Endothelial cell of umbilical vein (primary cell): ENCODE measurements around the gene SMIM10L1. TPM values are rescaled to one million over a fixed set of nuclear protein-coding genes. Genes with fewer than 3 reads are reported as not detected.

Source experiments
- Bru-seq: library from RNA; stranded (reverse); fragments of 400-500 nt; gene quantifications from one replicate; lab custom pipeline; 2021; lab: Mats Ljungman, UMichigan
- BruChase-seq, 2 experiments: library from RNA; stranded (reverse); fragments of 400-500 nt; gene quantifications; one replicate each; lab custom pipeline; 2021; lab: Mats Ljungman, UMichigan
- BruUV-seq: library from RNA; stranded (reverse); fragments of 400-500 nt; replicated peaks from 2 replicates; lab custom pipeline; 2021; lab: Mats Ljungman, UMichigan
- CTCF ChIA-PET: fragments of 300-600, 350-600 bp; sonication (Branson Sonifier 250); formaldehyde crosslinking; loops from one replicate; lab custom pipeline; 2021; ENCODE audit warnings: antibody characterized with exemption, inconsistent platforms; lab: Charles Lee
- POLR2A ChIA-PET: fragments of 300-600, 350-600 bp; sonication (Branson Sonifier 250); formaldehyde crosslinking; loops from one replicate; lab custom pipeline; 2021; ENCODE audit warnings: antibody characterized with exemption, inconsistent platforms; lab: Charles Lee
- DNase-seq: peaks from one replicate; pipeline ENCODE4 v3.0.0-alpha.2; 2011; ENCODE audit warnings: low read depth, low spot score
- FAIRE-seq: peaks from 2 replicates; lab custom pipeline; 2011; peaks lifted over from hg19 to GRCh38; lab: Jason Lieb, UNC
- H2AFZ ChIP-seq: 2 replicates; pipeline ENCODE4 v1.6.0; 2012; ENCODE audit warnings: low read depth, low read length, control low read depth, inconsistent platforms
- H3K27ac ChIP-seq: 2 replicates; pipeline ENCODE4 v1.5.1; 2011; ENCODE audit warnings: low read depth, mild to moderate bottlenecking, control low read depth, low read length, moderate library complexity; ENCODE audit not compliant: insufficient read depth
- H3K27me3 ChIP-seq, 2 experiments: 2 replicates each; pipeline versions ENCODE4 v1.6.0 to v1.6.1; 2011; ENCODE audit warnings: low read length in 2 of 2, mixed read lengths in 1 of 2; ENCODE audit not compliant: control insufficient read depth in 2 of 2, insufficient read depth in 2 of 2
- H3K36me3 ChIP-seq, 2 experiments: 2 replicates in 1 of 2; 3 replicates in 1 of 2; pipeline ENCODE4 v1.5.1; 2011; ENCODE audit warnings: low read length in 2 of 2, mild to moderate bottlenecking in 1 of 2, moderate library complexity in 1 of 2; ENCODE audit not compliant: control insufficient read depth in 2 of 2, insufficient read depth in 2 of 2; ENCODE audit errors: extremely low read depth in 1 of 2
- H3K4me1 ChIP-seq: 3 replicates; pipeline ENCODE4 v1.5.1; 2011; ENCODE audit warnings: mild to moderate bottlenecking, low read length; ENCODE audit not compliant: control insufficient read depth, insufficient read depth; ENCODE audit errors: extremely low read depth
- H3K4me2 ChIP-seq: 2 replicates; pipeline ENCODE4 v1.6.1; 2011; ENCODE audit warnings: low read length, control low read depth, mixed read lengths; ENCODE audit not compliant: insufficient read depth
- H3K4me3 ChIP-seq, 3 experiments: fragments of 200-600 bp in 1 of 3; sonication (generic), shearing (Covaris generic) in 1 of 3; replicated peaks in 1 of 3; 2 replicates each; pipeline ENCODE4 v1.5.1; 2011 to 2016; ENCODE audit warnings: control low read depth in 3 of 3, low read length in 3 of 3, mild to moderate bottlenecking in 2 of 3, inconsistent platforms in 1 of 3, low read depth in 1 of 3, moderate library complexity in 1 of 3; ENCODE audit not compliant: insufficient read depth in 1 of 3
- H3K79me2 ChIP-seq: 2 replicates; pipeline ENCODE4 v1.6.0; 2012; ENCODE audit warnings: low read length, inconsistent platforms; ENCODE audit not compliant: control insufficient read depth, insufficient read depth
- H3K9ac ChIP-seq: replicated peaks from 2 replicates; pipeline ENCODE3; 2011; ENCODE audit warnings: low read length, control low read depth; ENCODE audit not compliant: insufficient read depth; ENCODE audit errors: extremely low read depth
- H3K9me1 ChIP-seq: replicated peaks from 3 replicates; pipeline ENCODE4 v1.6.0; 2011; ENCODE audit warnings: mild to moderate bottlenecking, low read length; ENCODE audit not compliant: control insufficient read depth, insufficient read depth; ENCODE audit errors: extremely low read depth
- H3K9me3 ChIP-seq: replicated peaks from 2 replicates; pipeline ENCODE4 v1.5.1; 2012; ENCODE audit warnings: low read length, inconsistent platforms; ENCODE audit not compliant: control insufficient read depth, insufficient read depth
- H4K20me1 ChIP-seq: replicated peaks from 2 replicates; pipeline ENCODE3; 2011; ENCODE audit warnings: mild to moderate bottlenecking, low read length; ENCODE audit not compliant: control insufficient read depth, insufficient read depth; ENCODE audit errors: extremely low read depth
- CTCF ChIP-seq, 2 donors: IDR thresholded peaks; 1 replicate in 1 of 2; 2 replicates in 1 of 2; pipeline ENCODE4 v1.5.1; 2011; ENCODE audit warnings: low read length in 2 of 2, mild to moderate bottlenecking in 2 of 2, moderate library complexity in 2 of 2, control low read depth in 1 of 2, inconsistent platforms in 1 of 2, low read depth in 1 of 2; ENCODE audit not compliant: insufficient read depth in 1 of 2; ENCODE audit errors: extremely low read depth in 1 of 2
- EZH2 ChIP-seq: IDR thresholded peaks from 2 replicates; pipeline ENCODE4 v1.6.1; 2012; ENCODE audit warnings: borderline replicate concordance, low read depth, mild to moderate bottlenecking, moderate library complexity, low read length, inconsistent platforms; ENCODE audit not compliant: severe bottlenecking
- FOS ChIP-seq: IDR thresholded peaks from 2 replicates; pipeline ENCODE4 v1.6.1; 2011; ENCODE audit warnings: mild to moderate bottlenecking, low read length, moderate library complexity, borderline replicate concordance; ENCODE audit not compliant: insufficient read depth
- GATA2 ChIP-seq: IDR thresholded peaks from 2 replicates; pipeline ENCODE4 v1.7.0; 2011; ENCODE audit warnings: low read depth, mild to moderate bottlenecking, moderate library complexity, mixed read lengths, low read length; ENCODE audit not compliant: insufficient read length, insufficient read depth
- JUN ChIP-seq: IDR thresholded peaks from 2 replicates; pipeline ENCODE4 v1.6.1; 2011; ENCODE audit warnings: borderline replicate concordance, low read depth; ENCODE audit not compliant: insufficient read length, insufficient read depth
- MAX ChIP-seq: IDR thresholded peaks from 2 replicates; pipeline ENCODE4 v1.6.1; 2011; ENCODE audit not compliant: insufficient read depth, insufficient read length
- MYC ChIP-seq: IDR thresholded peaks from one replicate; pipeline ENCODE4 v1.6.1; 2011; ENCODE audit warnings: mild to moderate bottlenecking, low read depth, low read length
- POLR2A ChIP-seq: IDR thresholded peaks from 2 replicates; pipeline ENCODE4 v1.6.1; 2012; ENCODE audit warnings: low read depth, mild to moderate bottlenecking, control low read depth, low read length
- POLR2AphosphoS5 ChIP-seq: IDR thresholded peaks from 2 replicates; pipeline ENCODE4 v1.6.1; 2012; ENCODE audit warnings: low read depth, mild to moderate bottlenecking, control low read depth, low read length, moderate library complexity; ENCODE audit not compliant: insufficient read depth
- dilution Hi-C: fragments of 300-500 bp; cut with MboI; formaldehyde crosslinking; loops from one replicate; pipeline ENCODE4 v1.15.0; 2019; ENCODE audit warnings: low sequenced_read_pairs; ENCODE audit not compliant: extremely low pct_ligation_motif_present
- intact Hi-C: fragments of 100-400 bp; cut with micrococcal nuclease; formaldehyde crosslinking; loops from one replicate; pipeline ENCODE4 v1.10.0; 2022
- long read RNA-seq: library from polyadenylated mRNA; stranded (forward); transcript quantifications from one replicate; pipeline ENCODE4 v2.0.0, GENCODE V29; 2021
- polyA minus RNA-seq, 3 experiments: library from RNA; depleted of rRNA, polyadenylated mRNA; stranded (reverse); fragments of >200 nt; gene quantifications; 1 replicate in 1 of 3; 2 replicates in 2 of 3; pipeline ENCODE4 v1.2.3, GENCODE V29; 2011
- polyA plus RNA-seq, 4 experiments: library from polyadenylated mRNA; depleted of rRNA in 3 of 4; stranded (reverse) in 3 of 4; unstranded in 1 of 4; fragments of >200 nt; gene quantifications; 2 replicates each; pipeline versions ENCODE4 v1.2.1 to v1.2.3, GENCODE V29; 2011 to 2012; ENCODE audit warnings: missing spikeins in 1 of 4
- total RNA-seq: library from RNA; stranded (reverse); gene quantifications from 2 replicates; pipeline ENCODE4 v1.2.3, GENCODE V29; 2021

SMIM10L1 gene
- total RNA-seq = 10.8 and 10.9 TPM in 2 replicates
- polyA plus RNA-seq = 5.1 and 6.2 TPM in 2 replicates
- 4.9 and 5.5 TPM in 2 replicates for polyA plus RNA-seq (2011; cell fraction: cytosol; rRNA removed)
- 2.8 and 3.6 TPM in 2 replicates for polyA plus RNA-seq (2011; cell fraction: nucleus; rRNA removed)
- polyA plus RNA-seq (2012) = 9.4 and 10.6 TPM in 2 replicates
- polyA minus RNA-seq = 2.3 and 3.0 TPM in 2 replicates
- 3.0 TPM for polyA minus RNA-seq (2011; cell fraction: cytosol; rRNA and poly(A)+ RNA removed)
- polyA minus RNA-seq (2011; cell fraction: nucleus; rRNA and poly(A)+ RNA removed) = 7.6 and 7.8 TPM in 2 replicates
- Bru-seq, nascent RNA = percentile 90 among the genes with signal in this experiment
- percentile 91 among the genes with signal in this experiment for BruChase-seq, experiment 1, labeled RNA remaining after a 6-hour chase
- BruChase-seq, experiment 2, labeled RNA remaining after a 2-hour chase = percentile 90 among the genes with signal in this experiment
- long read RNA-seq, full-length matches to known transcripts = 127 of 127 reads
- long read RNA-seq, partial matches to known transcripts = 0 of 127 reads
- long read RNA-seq, other reads (novel, unspliced or antisense) = 0 of 127 reads

- CTCF ChIA-PET = interaction anchor here (0.9 to 2.5 kb wide), 12 partner anchors 8 to 400 kb away, joined by 3 to 14 read pairs (median 3); partner anchors contain the start of gene TAS2R9
Measured at GRCh38 chr12:11171145-11171968, at the start of gene SMIM10L1. Gene SMIM10L1 (plus strand): TSS chr12:11171194. CDS start chr12:11171357, 163 bp downstream.

More at GRCh38 chr12:11171145-11171968, at the start of gene SMIM10L1:
- H2AFZ ChIP-seq = peak within 1 kb of the TSS; percentile 96
- H3K9me1 ChIP-seq = peaks cover 3% of the 10 kb centered on the region
- peaks cover 0 to 7% of the 10 kb centered on the region in 2 experiments for H3K36me3 ChIP-seq
- H3K9ac ChIP-seq = peak within 1 kb of the TSS; percentile 97
- H4K20me1 ChIP-seq = no peaks in the 10 kb centered on the region
- peak within 1 kb of the TSS; percentile 75 to 100 (median 100) for H3K4me3 ChIP-seq
- BruUV-seq = TSS peak; percentile 67
- peaks cover 24% of the 10 kb centered on the region for H3K4me1 ChIP-seq
- POLR2A ChIA-PET = interaction anchor here (0.6 to 1.3 kb wide), 5 partner anchors 9 to 164 kb away, joined by 3 to 5 read pairs (median 3); no protein-coding TSS in a partner anchor
- peak within 1 kb of the TSS; percentile 96 for H3K27ac ChIP-seq
- H3K79me2 ChIP-seq = peaks cover 75% of the 10 kb centered on the region
- FAIRE-seq (peak; percentile 61), DNase-seq (peak; percentile 95)
- H3K9me3 ChIP-seq = no peaks in the 10 kb centered on the region
- intact Hi-C loops = loop anchor here (5.0 to 10.0 kb wide), 4 partner anchors 154 to 1107 kb away; partner anchors contain the start of gene YBX3
- TF ChIP-seq JUN (no peak), GATA2 (no peak), MAX (no peak), POLR2AphosphoS5 (peak; percentile 93), FOS (no peak), CTCF (IDR thresholded peaks at IDR 0.05; ENCODE audit: extremely low read depth in 1 of 2, insufficient read depth in 1 of 2, low read depth in 1 of 2, low read length in 2 of 2) (peak in 1 of 2 donors; percentile 18), MYC (no peak), EZH2 (peak; percentile 54), POLR2A (peak; percentile 93)
- dilution Hi-C loops = no loop called here
- H3K4me2 ChIP-seq = peak within 1 kb of the TSS; percentile 100
- no peaks in the 10 kb centered on the region for H3K27me3 ChIP-seq
